HCT116 (cell line): ENCODE results near the gene MAST4. TPM values are rescaled to one million over a fixed set of nuclear protein-coding genes. Genes with fewer than 3 reads are reported as not detected.

ENCODE experiments used
- ATAC-seq: fragments of 200-7000 bp; cut with Tn5 transposase; 2 replicates; pipeline ENCODE4 v1.9.1; 2020; ENCODE audit warnings: mild to moderate bottlenecking, moderate library complexity
- BruUV-seq: library from RNA; stranded (reverse); fragments of 400-500 nt; replicated peaks from 2 replicates; lab custom pipeline; 2021; lab: Mats Ljungman, UMichigan
- CTCF ChIA-PET: fragments of 300-600 bp; sonication (Branson Sonifier 250); formaldehyde crosslinking; loops from one replicate; lab custom pipeline; 2021; ENCODE audit warnings: antibody characterized with exemption; lab: Charles Lee
- POLR2A ChIA-PET: fragments of 300-600, 350-600 bp; sonication (Branson Sonifier 250); formaldehyde crosslinking; loops from one replicate; lab custom pipeline; 2021; ENCODE audit warnings: antibody characterized with exemption; lab: Charles Lee
- RAD21 ChIA-PET, 2 experiments: fragments of 300-600 bp; sonication (Branson Sonifier 250); formaldehyde crosslinking; loops; one replicate each; lab custom pipeline; 2023; ENCODE audit warnings: low total read pairs in 2 of 2; ENCODE audit not compliant: uncharacterized antibody in 2 of 2, unreplicated experiment in 2 of 2, low non-redundant PET in 1 of 2; lab: Charles Lee
- DNase-seq: peaks from one replicate; pipeline ENCODE4 v3.0.0-alpha.2; 2010; ENCODE audit warnings: low read depth, low spot score
- H2AFZ ChIP-seq: fragments of 200-600 bp; shearing (Covaris generic), sonication (generic); 2 replicates; pipeline ENCODE4 v1.6.1; 2017; ENCODE audit warnings: low read depth, mixed run types, mixed read lengths, antibody characterized with exemption, low read length; ENCODE audit not compliant: poor library complexity, severe bottlenecking
- H3K27ac ChIP-seq: 2 replicates; pipeline ENCODE4 v1.5.1; 2012; ENCODE audit warnings: low read depth, low read length
- H3K27me3 ChIP-seq: fragments of 200-600 bp; sonication (generic); 2 replicates; pipeline ENCODE4 v1.6.1; 2016; ENCODE audit warnings: mixed run types, low read length, mixed read lengths; ENCODE audit not compliant: insufficient read depth
- H3K36me3 ChIP-seq, 2 experiments: fragments of 200-500 bp in 1 of 2; fragments of 200-600 bp in 1 of 2; sonication (Bioruptor generic) in 1 of 2; sonication (generic) in 1 of 2; 2 replicates each; pipeline versions ENCODE4 v1.5.1 to v1.6.1; 2014 to 2016; ENCODE audit warnings: low read length in 2 of 2, inconsistent platforms in 1 of 2, mixed read lengths in 1 of 2, mixed run types in 1 of 2; ENCODE audit not compliant: insufficient read depth in 2 of 2, control insufficient read depth in 1 of 2
- H3K4me1 ChIP-seq, 2 experiments: fragments of 200-600 bp in 1 of 2; sonication (generic) in 1 of 2; 2 replicates each; pipeline versions ENCODE4 v1.5.1 to v1.6.1; 2012 to 2017; ENCODE audit warnings: low read length in 2 of 2, inconsistent platforms in 1 of 2, mild to moderate bottlenecking in 1 of 2, mixed read lengths in 1 of 2, mixed run types in 1 of 2, moderate library complexity in 1 of 2; ENCODE audit not compliant: insufficient read depth in 2 of 2, control insufficient read depth in 1 of 2
- H3K4me2 ChIP-seq: fragments of 200-600 bp; sonication (generic); 2 replicates; pipeline ENCODE4 v1.6.1; 2017; ENCODE audit warnings: mixed run types, low read length, mixed read lengths
- H3K4me3 ChIP-seq, 2 experiments: fragments of 200-600 bp in 1 of 2; sonication (generic) in 1 of 2; replicated peaks in 1 of 2; 2 replicates each; pipeline ENCODE4 v1.5.1; 2011 to 2016; ENCODE audit warnings: low read length in 2 of 2, control low read depth in 1 of 2, low read depth in 1 of 2, mild to moderate bottlenecking in 1 of 2, mixed read lengths in 1 of 2, mixed run types in 1 of 2
- H3K79me2 ChIP-seq: fragments of 200-600 bp; sonication (generic); 2 replicates; pipeline ENCODE4 v1.6.1; 2017; ENCODE audit warnings: mild to moderate bottlenecking, mixed run types, low read length, moderate library complexity, mixed read lengths; ENCODE audit not compliant: insufficient read depth
- H3K9ac ChIP-seq: fragments of 200-600 bp; sonication (generic); 2 replicates; pipeline ENCODE4 v1.6.1; 2016; ENCODE audit warnings: low read length, mixed read lengths
- H3K9me2 ChIP-seq: fragments of 200-600 bp; sonication (generic), shearing (Covaris generic); 2 replicates; pipeline ENCODE4 v1.6.1; 2017; ENCODE audit warnings: mixed run types, mild to moderate bottlenecking, moderate library complexity; ENCODE audit not compliant: insufficient read depth
- H3K9me3 ChIP-seq, 2 experiments: fragments of 200-500 bp in 1 of 2; fragments of 200-600 bp in 1 of 2; sonication (Bioruptor generic) in 1 of 2; sonication (generic) in 1 of 2; 2 replicates each; pipeline ENCODE4 v1.6.1; 2014 to 2017; ENCODE audit warnings: low read length in 2 of 2, mixed read lengths in 2 of 2, inconsistent platforms in 1 of 2, low read depth in 1 of 2, mild to moderate bottlenecking in 1 of 2, mixed run types in 1 of 2, moderate library complexity in 1 of 2; ENCODE audit not compliant: control insufficient read depth in 1 of 2, insufficient read depth in 1 of 2
- H4K20me1 ChIP-seq: fragments of 200-600 bp; sonication (generic), shearing (Covaris generic); 2 replicates; pipeline ENCODE4 v1.6.1; 2017; ENCODE audit warnings: mixed run types, mild to moderate bottlenecking, moderate library complexity; ENCODE audit not compliant: insufficient read depth
- CEBPB ChIP-seq: IDR thresholded peaks from 2 replicates; pipeline ENCODE4 v1.6.1; 2012; ENCODE audit warnings: low read depth
- CTCF ChIP-seq, 3 experiments: fragments of 200-600 bp in 1 of 3; sonication (generic) in 1 of 3; IDR thresholded peaks in 2 of 3; conservative IDR thresholded peaks in 1 of 3; 2 replicates each; pipeline ENCODE4 v1.5.1; 2012 to 2017; ENCODE audit warnings: low read depth in 2 of 3, low read length in 2 of 3, antibody characterized with exemption in 1 of 3, borderline replicate concordance in 1 of 3, control low read depth in 1 of 3, mild to moderate bottlenecking in 1 of 3, mixed read lengths in 1 of 3, mixed run types in 1 of 3, moderate library complexity in 1 of 3; ENCODE audit not compliant: insufficient read depth in 1 of 3
- EGR1 ChIP-seq: IDR thresholded peaks from 2 replicates; pipeline ENCODE4 v1.6.1; 2012; ENCODE audit warnings: low read depth
- ELF1 ChIP-seq: IDR thresholded peaks from 2 replicates; pipeline ENCODE4 v1.6.1; 2012; ENCODE audit warnings: low read depth, borderline replicate concordance
- EZH2 ChIP-seq: fragments of 200-600 bp; sonication (generic); IDR thresholded peaks from 2 replicates; pipeline ENCODE4 v1.6.1; 2017; ENCODE audit warnings: antibody characterized with exemption, mixed run types
- FOSL1 ChIP-seq: IDR thresholded peaks from 2 replicates; pipeline ENCODE4 v1.6.1; 2012; ENCODE audit warnings: low read depth
- JUND ChIP-seq: IDR thresholded peaks from 2 replicates; pipeline ENCODE4 v1.6.1; 2012
- POLR2AphosphoS5 ChIP-seq: IDR thresholded peaks from 2 replicates; pipeline ENCODE4 v1.6.1; 2011; ENCODE audit warnings: mild to moderate bottlenecking, low read depth, low read length, moderate library complexity
- RAD21 ChIP-seq: IDR thresholded peaks from 2 replicates; pipeline ENCODE4 v1.6.1; 2012; ENCODE audit warnings: low read depth, mild to moderate bottlenecking
- SP1 ChIP-seq: IDR thresholded peaks from 2 replicates; pipeline ENCODE4 v1.6.1; 2012; ENCODE audit warnings: low read depth
- SRF ChIP-seq: IDR thresholded peaks from 2 replicates; pipeline ENCODE4 v1.6.1; 2012; ENCODE audit warnings: low read depth
- YY1 ChIP-seq: IDR thresholded peaks from 2 replicates; pipeline ENCODE4 v1.6.1; 2011; ENCODE audit warnings: low read length, low read depth, moderate library complexity, mild to moderate bottlenecking; ENCODE audit not compliant: insufficient replicate concordance; ENCODE audit errors: extremely low read depth
- ZFX ChIP-seq: fragments of 450-650 bp; IDR thresholded peaks from 2 replicates; pipeline ENCODE4 v1.6.1; 2017
- ZNF274 ChIP-seq: fragments of 200-500 bp; sonication (Bioruptor generic); IDR thresholded peaks from 2 replicates; pipeline ENCODE4 v1.6.1; 2014; ENCODE audit warnings: mild to moderate bottlenecking, low read depth, low read length, inconsistent platforms
- intact Hi-C: fragments of 100-400 bp; cut with micrococcal nuclease; formaldehyde crosslinking; loops from 2 replicates; pipeline ENCODE4 v1.10.0; 2022
- total RNA-seq: library from RNA; stranded (reverse); gene quantifications from one replicate; pipeline ENCODE4 v1.2.1, GENCODE V29; 2021; ENCODE audit not compliant: unreplicated experiment
- TF ChIP-seq, protein P1 (sequence below): IDR thresholded peaks from 2 replicates; pipeline ENCODE4 v1.6.1; 2012; ENCODE audit warnings: low read depth
- TF ChIP-seq, protein P2 (sequence below): IDR thresholded peaks from 2 replicates; pipeline ENCODE4 v1.6.1; 2012

The MAST4 gene
- total RNA-seq, 1 experiment from 2014 or later, result 1.1 TPM

DNA sequence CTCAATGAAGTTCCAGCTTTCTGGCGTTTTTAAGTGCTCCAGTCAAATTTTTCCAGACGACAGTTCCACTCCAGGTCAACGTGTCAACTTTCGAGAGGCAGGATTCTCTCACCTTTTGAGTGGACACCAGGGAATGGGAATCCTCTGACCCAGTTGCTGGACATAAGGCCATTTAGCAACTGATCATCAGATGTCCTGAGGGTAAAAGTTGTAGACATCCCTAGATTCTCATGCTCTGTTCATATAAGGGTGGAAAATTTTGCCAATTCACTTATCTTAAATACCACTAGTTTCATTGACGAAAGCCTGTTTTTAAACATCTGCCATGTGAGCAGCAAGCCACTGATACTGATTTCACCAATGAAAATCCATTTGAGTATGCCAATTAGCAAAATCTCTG is 275.5 kb downstream of the MAST4 start:
- Histone ChIP-seq H2AFZ (no peak overlapping the region), H3K4me3 (no peak overlapping the region), H3K27me3 (peaks cover 29% of the 10 kb centered on the region), H4K20me1 (no peaks in the 10 kb centered on the region), H3K4me2 (no peak overlapping the region), H3K9ac (no peak overlapping the region), H3K27ac (no peak overlapping the region), H3K4me1 (no peaks in the 10 kb centered on the region), H3K9me2 (no peaks in the 10 kb centered on the region), H3K9me3 (no peaks in the 10 kb centered on the region), H3K79me2 (no peaks in the 10 kb centered on the region), H3K36me3 (no peaks in the 10 kb centered on the region)
- ATAC-seq (no peak), DNase-seq (no peak)
- CTCF ChIA-PET, result no interaction called here
- no peak for TF ChIP-seq ZNF274
- no peak for TF ChIP-seq SP1
- POLR2A ChIA-PET, result interaction anchor here (0.5 kb wide), 1 partner anchor 40 kb away, joined by 3 read pairs; no protein-coding TSS in a partner anchor
- RAD21 ChIA-PET, result no interaction called here
- BruUV-seq, result no TSS peak
- intact Hi-C loops, result no loop called here

- TF ChIP-seq EZH2 (no peak), CTCF (IDR thresholded peaks at IDR 0.05 in 2 of 3, conservative IDR thresholded peaks at IDR 0.05 in 1 of 3; ENCODE audit: borderline replicate concordance in 1 of 3, insufficient read depth in 1 of 3, low read depth in 2 of 3, low read length in 2 of 3) (no peak), YY1 (no peak), ELF1 (no peak), ZFX (no peak), FOSL1 (no peak), CEBPB (no peak), JUND (no peak), POLR2AphosphoS5 (no peak), RAD21 (no peak), SRF (no peak), EGR1 (no peak)
- TF ChIP-seq, protein P1, sequence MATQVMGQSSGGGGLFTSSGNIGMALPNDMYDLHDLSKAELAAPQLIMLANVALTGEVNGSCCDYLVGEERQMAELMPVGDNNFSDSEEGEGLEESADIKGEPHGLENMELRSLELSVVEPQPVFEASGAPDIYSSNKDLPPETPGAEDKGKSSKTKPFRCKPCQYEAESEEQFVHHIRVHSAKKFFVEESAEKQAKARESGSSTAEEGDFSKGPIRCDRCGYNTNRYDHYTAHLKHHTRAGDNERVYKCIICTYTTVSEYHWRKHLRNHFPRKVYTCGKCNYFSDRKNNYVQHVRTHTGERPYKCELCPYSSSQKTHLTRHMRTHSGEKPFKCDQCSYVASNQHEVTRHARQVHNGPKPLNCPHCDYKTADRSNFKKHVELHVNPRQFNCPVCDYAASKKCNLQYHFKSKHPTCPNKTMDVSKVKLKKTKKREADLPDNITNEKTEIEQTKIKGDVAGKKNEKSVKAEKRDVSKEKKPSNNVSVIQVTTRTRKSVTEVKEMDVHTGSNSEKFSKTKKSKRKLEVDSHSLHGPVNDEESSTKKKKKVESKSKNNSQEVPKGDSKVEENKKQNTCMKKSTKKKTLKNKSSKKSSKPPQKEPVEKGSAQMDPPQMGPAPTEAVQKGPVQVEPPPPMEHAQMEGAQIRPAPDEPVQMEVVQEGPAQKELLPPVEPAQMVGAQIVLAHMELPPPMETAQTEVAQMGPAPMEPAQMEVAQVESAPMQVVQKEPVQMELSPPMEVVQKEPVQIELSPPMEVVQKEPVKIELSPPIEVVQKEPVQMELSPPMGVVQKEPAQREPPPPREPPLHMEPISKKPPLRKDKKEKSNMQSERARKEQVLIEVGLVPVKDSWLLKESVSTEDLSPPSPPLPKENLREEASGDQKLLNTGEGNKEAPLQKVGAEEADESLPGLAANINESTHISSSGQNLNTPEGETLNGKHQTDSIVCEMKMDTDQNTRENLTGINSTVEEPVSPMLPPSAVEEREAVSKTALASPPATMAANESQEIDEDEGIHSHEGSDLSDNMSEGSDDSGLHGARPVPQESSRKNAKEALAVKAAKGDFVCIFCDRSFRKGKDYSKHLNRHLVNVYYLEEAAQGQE, result no peak
- TF ChIP-seq, protein P2, sequence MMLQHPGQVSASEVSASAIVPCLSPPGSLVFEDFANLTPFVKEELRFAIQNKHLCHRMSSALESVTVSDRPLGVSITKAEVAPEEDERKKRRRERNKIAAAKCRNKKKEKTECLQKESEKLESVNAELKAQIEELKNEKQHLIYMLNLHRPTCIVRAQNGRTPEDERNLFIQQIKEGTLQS, result no peak
- RAD21 ChIA-PET, result no interaction called here
- Histone ChIP-seq H3K27me3 (peaks cover 29% of the 10 kb centered on the region), H3K9me3 (no peaks in the 10 kb centered on the region), H3K9ac (no peak overlapping the region), H3K4me2 (no peak overlapping the region), H2AFZ (no peak overlapping the region), H3K27ac (no peak overlapping the region), H3K4me1 (no peaks in the 10 kb centered on the region), H3K36me3 (no peaks in the 10 kb centered on the region), H3K79me2 (no peaks in the 10 kb centered on the region), H3K4me3 (no peak overlapping the region), H4K20me1 (no peaks in the 10 kb centered on the region), H3K9me2 (no peaks in the 10 kb centered on the region)
- intact Hi-C loops, result no loop called here
- CTCF ChIA-PET, result interaction anchor here (1.2 kb wide), 1 partner anchor 8 kb away, joined by 3 read pairs; no protein-coding TSS in a partner anchor
- BruUV-seq, result no TSS peak
- no peak for DNase-seq
- ATAC-seq, result no peak
- POLR2A ChIA-PET, result no interaction called here
Measured at GRCh38 chr5:66872736-66873331, 276.6 kb downstream of the MAST4 start.
